Activated B cell treated with CpG ODN at 0.5 μM for 24 hours (primary cell): ENCODE data around the gene RAD21L1. TPM values are rescaled to one million over a fixed set of nuclear protein-coding genes. Genes with fewer than 3 reads are reported as not detected.

Experiments
- ATAC-seq: fragments of 200-7000 bp; cut with Tn5 transposase; one replicate; pipeline ENCODE4 v1.10.0; 2021; ENCODE audit warnings: low read depth, mild to moderate bottlenecking, moderate library complexity
- CTCF ChIA-PET: fragments of 350-600 bp; sonication (Branson Sonifier 250); formaldehyde crosslinking; loops from one replicate; lab custom pipeline; 2021; ENCODE audit warnings: antibody characterized with exemption; lab: Charles Lee
- POLR2A ChIA-PET: fragments of 350-600 bp; sonication (Branson Sonifier 250); formaldehyde crosslinking; loops from one replicate; lab custom pipeline; 2021; ENCODE audit warnings: antibody characterized with exemption; lab: Charles Lee
- DNase-seq: peaks from one replicate; pipeline ENCODE4 v3.0.0; 2022
- H3K27ac Mint-ChIP-seq: one replicate; pipeline ENCODE4 v1.8.0; 2020; ENCODE audit warnings: mixed read lengths
- H3K27me3 Mint-ChIP-seq: one replicate; pipeline ENCODE4 v1.8.0; 2021; ENCODE audit warnings: mixed read lengths
- H3K36me3 Mint-ChIP-seq: one replicate; pipeline ENCODE4 v1.8.0; 2021; ENCODE audit warnings: low read depth, mixed read lengths
- H3K4me1 Mint-ChIP-seq: one replicate; pipeline ENCODE4 v1.8.0; 2021; ENCODE audit warnings: mixed read lengths
- H3K4me3 Mint-ChIP-seq: one replicate; pipeline ENCODE4 v1.8.0; 2020; ENCODE audit warnings: mild to moderate bottlenecking, mixed read lengths
- H3K9me3 Mint-ChIP-seq: one replicate; pipeline ENCODE4 v1.8.0; 2020; ENCODE audit warnings: mixed read lengths
- intact Hi-C: fragments of 100-400 bp; cut with micrococcal nuclease; formaldehyde crosslinking; loops from one replicate; pipeline ENCODE4 v1.15.1; 2024
- total RNA-seq: library from RNA; stranded (reverse); gene quantifications from 2 replicates; pipeline ENCODE4 v1.2.3, GENCODE V29; 2022
- TF ChIP-seq, protein P1 (sequence below): fragments of 200-600 bp; IDR thresholded peaks from one replicate; pipeline ENCODE4 v1.8.0; 2022; ENCODE audit warnings: antibody characterized with exemption, mild to moderate bottlenecking

Gene RAD21L1
- total RNA-seq, 1 donor from 2014 or later, result not detected

- intact Hi-C loops, result loop anchor here (5.0 to 10.0 kb wide), 3 partner anchors 108 to 383 kb away; partner anchors contain the start of genes NSFL1C and PSMF1
- H3K4me3 Mint-ChIP-seq, result peak overlapping the region; percentile 76
- CTCF ChIA-PET, result no interaction called here
These were observed 521 bp upstream of the RAD21L1 start for GRCh38 chr20:1225263-1225782.

GRCh38 chr20:1229541-1229940, 3.7 kb downstream of the RAD21L1 start:
- no peak overlapping the region for H3K4me3 Mint-ChIP-seq
- no peak for ATAC-seq
- CTCF ChIA-PET, result no interaction called here

More at GRCh38 chr20:1225263-1225782, 521 bp upstream of the RAD21L1 start:
- DNase-seq, result peak; percentile 22
- no peak for ATAC-seq
- POLR2A ChIA-PET, result no interaction called here
- no peak overlapping the region for H3K27ac Mint-ChIP-seq
- TF ChIP-seq, protein P1, sequence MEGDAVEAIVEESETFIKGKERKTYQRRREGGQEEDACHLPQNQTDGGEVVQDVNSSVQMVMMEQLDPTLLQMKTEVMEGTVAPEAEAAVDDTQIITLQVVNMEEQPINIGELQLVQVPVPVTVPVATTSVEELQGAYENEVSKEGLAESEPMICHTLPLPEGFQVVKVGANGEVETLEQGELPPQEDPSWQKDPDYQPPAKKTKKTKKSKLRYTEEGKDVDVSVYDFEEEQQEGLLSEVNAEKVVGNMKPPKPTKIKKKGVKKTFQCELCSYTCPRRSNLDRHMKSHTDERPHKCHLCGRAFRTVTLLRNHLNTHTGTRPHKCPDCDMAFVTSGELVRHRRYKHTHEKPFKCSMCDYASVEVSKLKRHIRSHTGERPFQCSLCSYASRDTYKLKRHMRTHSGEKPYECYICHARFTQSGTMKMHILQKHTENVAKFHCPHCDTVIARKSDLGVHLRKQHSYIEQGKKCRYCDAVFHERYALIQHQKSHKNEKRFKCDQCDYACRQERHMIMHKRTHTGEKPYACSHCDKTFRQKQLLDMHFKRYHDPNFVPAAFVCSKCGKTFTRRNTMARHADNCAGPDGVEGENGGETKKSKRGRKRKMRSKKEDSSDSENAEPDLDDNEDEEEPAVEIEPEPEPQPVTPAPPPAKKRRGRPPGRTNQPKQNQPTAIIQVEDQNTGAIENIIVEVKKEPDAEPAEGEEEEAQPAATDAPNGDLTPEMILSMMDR, result no peak
- H3K36me3 Mint-ChIP-seq, result no peaks in the 10 kb centered on the region
- H3K9me3 Mint-ChIP-seq, result peaks cover 3% of the 10 kb centered on the region
- H3K27me3 Mint-ChIP-seq, result peaks cover 21% of the 10 kb centered on the region
- peaks cover 13% of the 10 kb centered on the region for H3K4me1 Mint-ChIP-seq

DNA sequence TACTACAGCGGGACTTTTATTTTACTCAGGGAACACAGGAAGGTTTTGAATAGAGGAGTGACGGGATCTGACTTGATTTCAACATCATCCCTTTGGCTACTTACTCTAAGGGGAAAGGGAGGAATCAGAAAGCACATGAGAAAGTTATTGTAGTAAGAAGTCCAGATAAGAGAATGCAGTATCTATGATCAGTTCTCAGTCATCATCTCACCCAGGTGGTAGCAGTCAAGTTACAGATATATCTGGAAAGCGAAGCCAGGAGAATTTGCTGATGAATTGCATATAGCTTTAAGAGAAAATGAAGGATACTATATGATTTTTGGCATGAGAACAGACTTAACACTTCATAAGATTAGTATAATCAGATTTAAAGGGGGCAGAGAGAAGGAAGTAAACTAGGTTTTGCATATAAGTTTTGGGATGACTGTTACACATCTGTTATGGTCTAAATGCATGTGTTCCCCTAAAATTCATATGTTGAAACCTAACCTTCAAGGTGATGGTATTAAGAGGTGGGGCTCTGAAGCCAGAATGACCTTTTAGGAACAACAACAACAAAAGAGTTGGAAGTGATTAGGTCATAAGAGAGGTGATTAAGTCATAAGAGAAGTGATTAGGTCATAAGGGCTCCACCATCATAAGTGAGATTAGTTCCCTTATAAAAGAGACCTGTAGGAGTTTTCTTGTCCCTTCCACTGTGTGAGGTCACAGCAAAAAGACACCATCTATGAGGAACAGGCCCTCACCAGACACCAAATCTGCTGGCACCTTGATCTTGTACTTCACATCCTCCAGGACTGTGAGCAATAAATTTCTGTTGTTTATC, 6.7 kb downstream of the RAD21L1 start:
- intact Hi-C loops, result no loop called here
- TF ChIP-seq, protein P1, result no peak
- POLR2A ChIA-PET, result no interaction called here

More at GRCh38 chr20:1229541-1229940, 3.7 kb downstream of the RAD21L1 start:
- Mint-ChIP-seq H3K9me3 (no peaks in the 10 kb centered on the region), H3K27ac (no peak overlapping the region), H3K36me3 (no peaks in the 10 kb centered on the region), H3K27me3 (peaks cover 25% of the 10 kb centered on the region), H3K4me1 (peaks cover 13% of the 10 kb centered on the region)
- no peak for DNase-seq
- TF ChIP-seq, protein P1, result no peak
- intact Hi-C loops, result loop anchor here (5.0 to 10.0 kb wide), 3 partner anchors 112 to 387 kb away; partner anchors contain the start of genes NSFL1C and PSMF1
- POLR2A ChIA-PET, result no interaction called here

GRCh38 chr20:1240549-1240948, 14.7 kb downstream of the RAD21L1 start:
- no peak overlapping the region for H3K27ac Mint-ChIP-seq
- peaks cover 21% of the 10 kb centered on the region for H3K27me3 Mint-ChIP-seq
- TF ChIP-seq, protein P1, result no peak
- H3K9me3 Mint-ChIP-seq, result no peaks in the 10 kb centered on the region
- H3K36me3 Mint-ChIP-seq, result no peaks in the 10 kb centered on the region
- no peak for DNase-seq
- ChIA-PET CTCF (no interaction called here), POLR2A (no interaction called here)
- no peaks in the 10 kb centered on the region for H3K4me1 Mint-ChIP-seq
- intact Hi-C loops, result no loop called here
- no peak for ATAC-seq
- H3K4me3 Mint-ChIP-seq, result no peak overlapping the region

More for the DNA sequence above, 6.7 kb downstream of the RAD21L1 start:
- no peaks in the 10 kb centered on the region for H3K9me3 Mint-ChIP-seq
- ATAC-seq (peak; percentile 45), DNase-seq (no peak)
- no peak overlapping the region for H3K4me3 Mint-ChIP-seq
- H3K36me3 Mint-ChIP-seq, result no peaks in the 10 kb centered on the region
- H3K4me1 Mint-ChIP-seq, result no peaks in the 10 kb centered on the region
- CTCF ChIA-PET, result no interaction called here
- H3K27me3 Mint-ChIP-seq, result peaks cover 20% of the 10 kb centered on the region
- H3K27ac Mint-ChIP-seq, result no peak overlapping the region

DNA sequence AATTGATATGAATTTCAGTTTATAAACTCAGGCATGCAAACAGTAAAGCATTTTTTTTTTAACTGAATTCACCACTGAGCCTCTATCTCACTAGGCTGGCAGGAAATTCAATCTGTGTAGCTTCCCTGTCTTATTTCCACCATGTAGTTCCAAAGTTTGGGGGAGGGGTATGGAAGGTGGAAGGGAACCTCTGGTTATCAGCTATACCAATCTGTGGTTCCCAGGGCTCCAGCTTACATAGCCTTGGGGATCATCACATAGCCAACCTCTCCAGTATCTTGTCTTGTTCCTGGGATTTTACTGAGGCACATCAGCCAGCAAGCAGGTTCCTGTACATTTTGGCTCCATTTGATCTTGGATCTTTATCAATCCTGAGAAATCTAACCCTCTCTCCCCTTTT, 15.6 kb downstream of the RAD21L1 start:
- no peak overlapping the region for H3K4me3 Mint-ChIP-seq
- H3K27ac Mint-ChIP-seq, result no peak overlapping the region
- ATAC-seq (no peak), DNase-seq (no peak)
- ChIA-PET POLR2A (no interaction called here), CTCF (no interaction called here)
- intact Hi-C loops, result no loop called here
- TF ChIP-seq, protein P1, result no peak
- H3K4me1 Mint-ChIP-seq, result no peaks in the 10 kb centered on the region
- H3K27me3 Mint-ChIP-seq, result peaks cover 21% of the 10 kb centered on the region
- H3K36me3 Mint-ChIP-seq, result no peaks in the 10 kb centered on the region
- H3K9me3 Mint-ChIP-seq, result no peaks in the 10 kb centered on the region
